NT2/D1 (cell line): ENCODE data around the gene AWAT2.

Experiments
- SUZ12 ChIP-seq: IDR thresholded peaks from 2 replicates; pipeline ENCODE4 v1.6.1; 2011; ENCODE audit not compliant: insufficient read length, insufficient read depth; ENCODE audit errors: extremely low read depth
- YY1 ChIP-seq: IDR thresholded peaks from 2 replicates; pipeline ENCODE4 v1.6.1; 2011; ENCODE audit not compliant: insufficient read length, insufficient read depth
- ZNF274 ChIP-seq: IDR thresholded peaks from 2 replicates; pipeline ENCODE4 v1.6.1; 2011; ENCODE audit warnings: mild to moderate bottlenecking, low read depth, low read length

GRCh38 chrX:70079297-70079696 lies 29.6 kb upstream of the AWAT2 start:
- no peak for TF ChIP-seq SUZ12
- no peak for TF ChIP-seq YY1
- no peak for TF ChIP-seq ZNF274
